Heart left ventricle (tissue), 13 donors: Measurements from ENCODE around the gene MAST1.

Source experiments
- CTCF ChIP-seq, 12 donors: fragments of 200-600 bp; sonication (generic) in 4 of 12; IDR thresholded peaks; one replicate each; pipeline versions ENCODE4 v1.5.0 to v1.8.0; 2018 to 2022; ENCODE audit warnings: antibody characterized with exemption in 12 of 12, mild to moderate bottlenecking in 5 of 12
- POLR2A ChIP-seq, 2 donors: fragments of 450-650 bp; IDR thresholded peaks; one replicate each; pipeline ENCODE4 v1.6.1; 2017; ENCODE audit warnings: antibody characterized with exemption in 2 of 2, mild to moderate bottlenecking in 2 of 2, moderate library complexity in 2 of 2
- donor health status: ischemic (EF 13 %, LVEDD 7.1; RV severe dilation, severe dysfunction).
- donor health status: DM: no; HTN: yes; CAD: no.
- donor health status: DM: no; HTN: no; CAD: no.
- donor health status: ischemic (EF 25% LVEDD 6.9; RV normal size, moderate dysfunction).
- donor health status: ischemic (EF 25% LVEDD 5.7; RV mildly dilated, moderate dysfunction).
- donor health status: ischemic (EF 35%, LVEDD 5.7; RV mildly dilated, moderate dysfunction).
- donor health status: nonischemic (EF 11% LVEDD 7.7; RV severe dilation, severe dysfunction).
- donor health status: DM: yes; HTN: yes; CAD: no.
- donor health status: PGD.
- donor health status: ischemic (EF 29% LVEDD 5.4; RV normal size, mild dysfunction).
- donor health status: nonischemic (EF 23%, LVEDD 6.1; RV moderate dilation, normal function).

- TF ChIP-seq CTCF (IDR thresholded peaks at IDR 0.05) (no peak), POLR2A (IDR thresholded peaks at IDR 0.05) (no peak)
Measured at GRCh38 chr19:12859546-12859945, 21.2 kb downstream of the MAST1 start.
